ENCODE data around the gene CHST5. TPM values are rescaled to one million over a fixed set of nuclear protein-coding genes. Genes with fewer than 3 reads are reported as not detected.
"Not testable (repeated sequence)": the region's sequence is repeated elsewhere in the genome, so short reads cannot be mapped to it uniquely, and the experiment has no call there.

The CHST5 gene
- polyA plus RNA-seq, 1 donor from 2014 or later, result 2.7 TPM

DNA sequence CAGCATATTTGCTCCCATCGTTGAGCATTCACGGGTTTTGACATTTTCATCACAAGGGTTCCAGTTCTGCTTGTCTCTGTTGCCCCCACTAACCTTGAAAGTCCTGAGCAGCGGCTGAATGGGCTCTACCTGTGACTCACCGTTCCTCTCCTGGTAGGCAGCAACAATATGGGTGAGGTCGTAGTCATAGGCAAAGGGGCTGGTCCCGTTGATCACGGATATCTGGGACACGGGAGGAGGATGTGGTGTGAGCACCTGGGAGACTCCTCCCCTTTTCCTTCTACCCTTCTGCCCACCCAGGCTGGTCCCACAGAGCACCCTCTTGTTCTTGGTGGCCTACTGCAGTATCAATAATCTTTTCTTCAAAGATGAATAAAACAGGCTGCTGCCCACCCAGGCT lies 6.6 kb upstream of the CHST5 start:
- H3F3A ChIP-seq (ENCODE audit: insufficient read depth, low read length, poor library complexity, severe bottlenecking); H3K36me3 ChIP-seq (ENCODE audit: insufficient read depth, low read length); H3K4me2 ChIP-seq (ENCODE audit: low read length); H4K20me1 ChIP-seq (ENCODE audit: insufficient read depth); H3K9ac ChIP-seq (ENCODE audit: low read length); H3K79me2 ChIP-seq (replicated peaks; ENCODE audit: insufficient read depth, low read length); H3K9me2 ChIP-seq (ENCODE audit: insufficient read depth, low read length); H2AFZ ChIP-seq (ENCODE audit: low read depth, low read length); H3K9me3 ChIP-seq (ENCODE audit: low read length); H3K4me3 ChIP-seq (ENCODE audit: low read length); H3K27ac ChIP-seq (ENCODE audit: low read length); H3K27me3 ChIP-seq (ENCODE audit: insufficient read depth, low read depth, low read length): not testable (repeated sequence)

DNA sequence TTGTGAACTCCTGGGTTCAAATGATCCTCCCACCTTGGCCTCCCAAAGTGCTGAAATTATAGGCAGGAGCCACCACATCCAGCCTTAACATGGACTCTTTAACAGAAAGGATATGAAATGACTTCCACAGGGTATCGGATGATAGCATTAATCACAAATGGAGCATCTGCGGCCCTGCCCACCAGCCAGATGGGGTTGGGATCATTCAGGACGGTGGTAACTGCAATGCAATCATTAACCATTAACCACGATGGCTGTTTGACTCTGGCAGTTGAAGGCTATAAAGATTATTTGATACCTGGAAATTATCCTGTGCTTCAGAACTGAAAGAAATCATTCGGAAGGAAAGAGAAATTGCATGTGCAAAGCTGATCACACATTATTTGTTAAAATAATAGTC lies 5.3 kb upstream of the CHST5 start:
- Histone ChIP-seq H2AFZ (ENCODE audit: low read depth, low read length) (no peak overlapping the region), H3K4me3 (ENCODE audit: low read length) (no peak overlapping the region), H3K79me2 (replicated peaks; ENCODE audit: insufficient read depth, low read length) (no peaks in the 10 kb centered on the region), H3F3A (ENCODE audit: insufficient read depth, low read length, poor library complexity, severe bottlenecking) (no peaks in the 10 kb centered on the region), H4K20me1 (ENCODE audit: insufficient read depth) (no peaks in the 10 kb centered on the region), H3K9me2 (ENCODE audit: insufficient read depth, low read length) (no peaks in the 10 kb centered on the region), H3K9ac (ENCODE audit: low read length) (no peak overlapping the region), H3K27ac (ENCODE audit: low read length) (no peak overlapping the region), H3K4me2 (ENCODE audit: low read length) (no peak overlapping the region), H3K27me3 (ENCODE audit: insufficient read depth, low read depth, low read length) (no peaks in the 10 kb centered on the region), H3K36me3 (ENCODE audit: insufficient read depth, low read length) (no peaks in the 10 kb centered on the region), H3K9me3 (ENCODE audit: low read length) (no peaks in the 10 kb centered on the region)
- TF ChIP-seq, protein P1, sequence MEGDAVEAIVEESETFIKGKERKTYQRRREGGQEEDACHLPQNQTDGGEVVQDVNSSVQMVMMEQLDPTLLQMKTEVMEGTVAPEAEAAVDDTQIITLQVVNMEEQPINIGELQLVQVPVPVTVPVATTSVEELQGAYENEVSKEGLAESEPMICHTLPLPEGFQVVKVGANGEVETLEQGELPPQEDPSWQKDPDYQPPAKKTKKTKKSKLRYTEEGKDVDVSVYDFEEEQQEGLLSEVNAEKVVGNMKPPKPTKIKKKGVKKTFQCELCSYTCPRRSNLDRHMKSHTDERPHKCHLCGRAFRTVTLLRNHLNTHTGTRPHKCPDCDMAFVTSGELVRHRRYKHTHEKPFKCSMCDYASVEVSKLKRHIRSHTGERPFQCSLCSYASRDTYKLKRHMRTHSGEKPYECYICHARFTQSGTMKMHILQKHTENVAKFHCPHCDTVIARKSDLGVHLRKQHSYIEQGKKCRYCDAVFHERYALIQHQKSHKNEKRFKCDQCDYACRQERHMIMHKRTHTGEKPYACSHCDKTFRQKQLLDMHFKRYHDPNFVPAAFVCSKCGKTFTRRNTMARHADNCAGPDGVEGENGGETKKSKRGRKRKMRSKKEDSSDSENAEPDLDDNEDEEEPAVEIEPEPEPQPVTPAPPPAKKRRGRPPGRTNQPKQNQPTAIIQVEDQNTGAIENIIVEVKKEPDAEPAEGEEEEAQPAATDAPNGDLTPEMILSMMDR (IDR thresholded peaks at IDR 0.05; ENCODE audit: poor library complexity, severe bottlenecking), result no peak
- TF ChIP-seq EZH2 (IDR thresholded peaks at IDR 0.05; ENCODE audit: borderline replicate concordance, insufficient read depth, low read length, poor library complexity, severe bottlenecking), result no peak
- no peak for TF ChIP-seq EP300 (conservative IDR thresholded peaks at IDR 0.05; ENCODE audit: poor library complexity, severe bottlenecking)
- TF ChIP-seq POLR2AphosphoS5 (IDR thresholded peaks at IDR 0.05), result no peak
- no peak for TF ChIP-seq REST (IDR thresholded peaks at IDR 0.05; ENCODE audit: borderline replicate concordance)
- TF ChIP-seq RAD21 (conservative IDR thresholded peaks at IDR 0.05), result no peak
- no peak for TF ChIP-seq MXI1 (conservative IDR thresholded peaks at IDR 0.05; ENCODE audit: poor library complexity, severe bottlenecking)
- TF ChIP-seq SMC3 (conservative IDR thresholded peaks at IDR 0.05; ENCODE audit: poor library complexity), result no peak

DNA sequence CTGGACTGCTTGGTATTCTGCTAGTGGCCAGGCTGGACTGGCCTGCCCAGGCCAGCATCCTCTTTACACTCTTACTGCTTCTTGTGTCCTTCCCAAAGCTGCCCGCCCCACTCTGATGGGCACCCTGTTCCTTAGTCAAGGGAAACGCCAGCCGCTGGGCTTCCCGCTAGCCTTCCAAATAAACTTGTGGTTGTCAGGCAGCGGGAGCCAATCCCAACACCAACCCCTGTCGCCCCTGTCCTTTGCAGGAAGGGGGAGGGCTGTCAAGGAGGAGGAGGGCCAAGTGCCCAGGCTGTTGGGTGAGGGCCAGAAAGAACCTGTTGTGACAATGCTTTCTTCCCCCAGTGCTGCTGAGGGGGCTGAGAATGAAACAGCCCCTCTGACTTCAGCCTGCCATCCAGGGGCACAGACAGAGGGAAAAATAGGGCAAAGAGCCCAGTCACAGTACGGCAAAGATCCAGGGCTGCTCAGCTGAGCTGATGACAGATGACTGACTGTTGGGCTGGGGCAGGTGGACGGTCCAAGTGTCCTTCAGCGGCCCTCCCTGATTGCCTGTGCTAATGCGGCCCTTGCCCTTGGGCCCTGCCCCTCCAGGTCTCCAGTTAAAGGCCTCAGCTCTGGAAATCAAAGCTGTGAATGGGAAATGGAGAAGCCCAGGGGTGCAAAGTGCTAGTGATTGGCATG lies 3.1 kb upstream of the CHST5 start:
- not testable (repeated sequence) for H3K4me2 ChIP-seq (ENCODE audit: low read length); H3K79me2 ChIP-seq (replicated peaks; ENCODE audit: insufficient read depth, low read length); H3K27ac ChIP-seq (ENCODE audit: low read length); H3K27me3 ChIP-seq (ENCODE audit: insufficient read depth, low read depth, low read length); H3K9me3 ChIP-seq (ENCODE audit: low read length); H3K9me2 ChIP-seq (ENCODE audit: insufficient read depth, low read length); H3F3A ChIP-seq (ENCODE audit: insufficient read depth, low read length, poor library complexity, severe bottlenecking); H3K4me3 ChIP-seq (ENCODE audit: low read length); H2AFZ ChIP-seq (ENCODE audit: low read depth, low read length); H4K20me1 ChIP-seq (ENCODE audit: insufficient read depth); H3K9ac ChIP-seq (ENCODE audit: low read length); H3K36me3 ChIP-seq (ENCODE audit: insufficient read depth, low read length)

All from neural cell (in vitro differentiated cells).